ENCODE results near the gene DARS2. TPM values are rescaled to one million over a fixed set of nuclear protein-coding genes. Genes with fewer than 3 reads are reported as not detected.

Gene DARS2
- total and polyA plus RNA-seq, 10 of the 15 experiments (the other 5 are each of a cell fraction or from before 2014, with no cell fraction given) = 23.9 to 69.7 (median 37.3) TPM

GRCh38 chr1:173779936-173780335 lies 44.5 kb upstream of the DARS2 start:
- POLR2A ChIA-PET = interaction anchor here (0.5 to 0.6 kb wide), 2 partner anchors 26 to 48 kb away, joined by 3 to 6 read pairs; no protein-coding TSS in a partner anchor
- Histone ChIP-seq H3K79me2 (ENCODE audit: control insufficient read depth, insufficient read depth, low read length) (no peaks in the 10 kb centered on the region), H3K4me1 (ENCODE audit: control insufficient read depth, insufficient read depth, low read length) (no peaks in the 10 kb centered on the region), H3K4me3 (no peak overlapping the region), H4K20me1 (ENCODE audit: control insufficient read depth, insufficient read depth) (no peaks in the 10 kb centered on the region), H3K27me3 (replicated peaks in 1 of 2; ENCODE audit: control insufficient read depth in 2 of 2, insufficient read depth in 2 of 2, low read length in 1 of 2) (no peaks in the 10 kb centered on the region), H3K9me3 (replicated peaks; ENCODE audit: control insufficient read depth, insufficient read depth, low read length) (no peaks in the 10 kb centered on the region), H2AFZ (ENCODE audit: control insufficient read depth, low read depth, low read length) (no peak overlapping the region), H3K4me2 (ENCODE audit: control insufficient read depth, insufficient read depth) (no peak overlapping the region), H3K9ac (ENCODE audit: control insufficient read depth, insufficient read depth, low read length) (no peak overlapping the region), H3K27ac (ENCODE audit: control insufficient read depth, insufficient read depth) (no peak overlapping the region), H3K36me3 (ENCODE audit: control insufficient read depth in 2 of 2, insufficient read depth in 2 of 2, low read length in 1 of 2) (peaks cover 0 to 17% of the 10 kb centered on the region in 2 experiments; a peak in 2 of 4 replicates)
- no peak for TF ChIP-seq SRF (IDR thresholded peaks at IDR 0.05; ENCODE audit: low read depth in 2 of 2, low read length in 2 of 2)
- TF ChIP-seq CHD1 (IDR thresholded peaks at IDR 0.05; ENCODE audit: low read depth, low read length) = no peak
- DNase-seq (ENCODE audit: low read depth, low spot score) (no peak), ATAC-seq (no peak), FAIRE-seq (no peak)
- RAD21 ChIA-PET (ENCODE audit: unreplicated experiment) = interaction anchor here (0.6 kb wide), 1 partner anchor 362 kb away, joined by 3 read pairs; no protein-coding TSS in a partner anchor
- no TSS peak for BruUV-seq (replicated peaks)
- CTCF ChIA-PET = interaction anchor here (1.3 kb wide), 1 partner anchor 23 kb away, joined by 3 read pairs; no protein-coding TSS in a partner anchor
- in situ Hi-C loops (cut with MboI) = no loop called here
- intact Hi-C loops (cut with micrococcal nuclease; ENCODE audit: unreplicated experiment) = no loop called here
- SMC1A ChIA-PET (ENCODE audit: uncharacterized antibody, unreplicated experiment) = interaction anchor here (1.2 kb wide), 1 partner anchor 10 kb away, joined by 4 read pairs; no protein-coding TSS in a partner anchor
- 99% methylated on average over 4 of the region's 4 CpGs for WGBS (ENCODE audit: insufficient coverage, insufficient replicate concordance, low lambda C conversion rate, missing lambda C conversion rate)

GRCh38 chr1:173784997-173785396 lies 39.5 kb upstream of the DARS2 start:
- POLR2A ChIA-PET = no interaction called here

More at GRCh38 chr1:173784997-173785396, 39.5 kb upstream of the DARS2 start:
- no peak overlapping the region for H3K4me2 ChIP-seq (ENCODE audit: control insufficient read depth, insufficient read depth)
- H3K79me2 ChIP-seq (ENCODE audit: control insufficient read depth, insufficient read depth, low read length) = no peaks in the 10 kb centered on the region
- ATAC-seq = no peak
- H3K9ac ChIP-seq (ENCODE audit: control insufficient read depth, insufficient read depth, low read length) = no peak overlapping the region
- 100% methylated on average over 7 of the region's 7 CpGs for WGBS (ENCODE audit: insufficient coverage, insufficient replicate concordance, low lambda C conversion rate, missing lambda C conversion rate)
- peaks cover 0 to 13% of the 10 kb centered on the region in 2 experiments; a peak in 2 of 4 replicates for H3K36me3 ChIP-seq (ENCODE audit: control insufficient read depth in 2 of 2, insufficient read depth in 2 of 2, low read length in 1 of 2)
- DNase-seq (ENCODE audit: low read depth, low spot score) = no peak
- ChIA-PET SMC1A (ENCODE audit: uncharacterized antibody, unreplicated experiment) (interaction anchor here (3.3 kb wide), 1 partner anchor 9 kb away, joined by 8 read pairs; no protein-coding TSS in a partner anchor), CTCF (interaction anchor here (0.5 to 1.0 kb wide), 3 partner anchors 36 to 1043 kb away, joined by 3 to 4 read pairs (median 3); no protein-coding TSS in a partner anchor), RAD21 (ENCODE audit: unreplicated experiment) (no interaction called here)
- H4K20me1 ChIP-seq (ENCODE audit: control insufficient read depth, insufficient read depth) = no peaks in the 10 kb centered on the region
- no peaks in the 10 kb centered on the region for H3K9me3 ChIP-seq (replicated peaks; ENCODE audit: control insufficient read depth, insufficient read depth, low read length)
- no peak for TF ChIP-seq CREB1 (IDR thresholded peaks at IDR 0.05; ENCODE audit: low read depth)
- TF ChIP-seq RUNX3 (IDR thresholded peaks at IDR 0.05; ENCODE audit: low read length) = no peak
- TF ChIP-seq TAF1 (IDR thresholded peaks at IDR 0.05; ENCODE audit: borderline replicate concordance, low read depth, low read length) = no peak
- TF ChIP-seq NFIC (IDR thresholded peaks at IDR 0.05; ENCODE audit: low read depth, low read length) = no peak
- TF ChIP-seq POLR2AphosphoS5 (IDR thresholded peaks at IDR 0.05; ENCODE audit: low read length) = no peak
- no peak overlapping the region for H2AFZ ChIP-seq (ENCODE audit: control insufficient read depth, low read depth, low read length)
- no peak for FAIRE-seq
- in situ Hi-C loops (cut with MboI) = no loop called here
- no peaks in the 10 kb centered on the region for H3K27me3 ChIP-seq (replicated peaks in 1 of 2; ENCODE audit: control insufficient read depth in 2 of 2, insufficient read depth in 2 of 2, low read length in 1 of 2)
- no peaks in the 10 kb centered on the region for H3K4me1 ChIP-seq (ENCODE audit: control insufficient read depth, insufficient read depth, low read length)
- no TSS peak for BruUV-seq (replicated peaks)
- H3K27ac ChIP-seq (ENCODE audit: control insufficient read depth, insufficient read depth) = no peak overlapping the region
- intact Hi-C loops (cut with micrococcal nuclease; ENCODE audit: unreplicated experiment) = no loop called here
- no peak overlapping the region for H3K4me3 ChIP-seq

Data from GM12878 (cell line).